SK-N-SH (cell line): ENCODE results near the gene FRK. TPM values are rescaled to one million over a fixed set of nuclear protein-coding genes. Genes with fewer than 3 reads are reported as not detected.

Source experiments
- CTCF ChIA-PET: fragments of 300-600, 350-600 bp; formaldehyde crosslinking; extraction: SDS; loops from one replicate; lab custom pipeline; 2021; lab: Yijun Ruan, JAX
- POLR2A ChIA-PET: fragments of 350-600 bp; sonication (Branson Sonifier 250); formaldehyde crosslinking; extraction: SDS; loops from one replicate; lab custom pipeline; 2020; ENCODE audit warnings: antibody characterized with exemption, inconsistent platforms; lab: Yijun Ruan, JAX
- DNase-seq: peaks from one replicate; pipeline ENCODE4 v3.0.0; 2012
- H2AFZ ChIP-seq: fragments of 200-600 bp; sonication (generic); 2 replicates; pipeline ENCODE4 v1.8.1; 2016; ENCODE audit warnings: antibody characterized with exemption, mild to moderate bottlenecking, low read depth
- H3F3A ChIP-seq: fragments of 200-600 bp; sonication (generic); replicated peaks from 2 replicates; pipeline ENCODE3; 2016; ENCODE audit warnings: antibody characterized with exemption, mild to moderate bottlenecking; ENCODE audit not compliant: insufficient read depth
- H3K27ac ChIP-seq, 2 experiments: fragments of 200-500 bp in 1 of 2; fragments of 200-600 bp in 1 of 2; sonication (Bioruptor generic) in 1 of 2; sonication (generic), shearing (Covaris generic) in 1 of 2; 2 replicates each; pipeline versions ENCODE4 v1.5.1 to v1.6.1; 2014 to 2016; ENCODE audit warnings: low read depth in 2 of 2, inconsistent platforms in 1 of 2, low read length in 1 of 2, mild to moderate bottlenecking in 1 of 2, mixed read lengths in 1 of 2
- H3K27me3 ChIP-seq: fragments of 200-600 bp; sonication (generic), shearing (Covaris generic); 2 replicates; pipeline ENCODE4 v1.6.1; 2016; ENCODE audit warnings: mixed run types; ENCODE audit not compliant: insufficient read depth
- H3K36me3 ChIP-seq, 2 experiments: fragments of 200-500 bp in 1 of 2; fragments of 200-600 bp in 1 of 2; sonication (Bioruptor generic) in 1 of 2; sonication (generic) in 1 of 2; replicated peaks in 1 of 2; 2 replicates each; pipeline versions ENCODE3 to v1.5.1; 2014 to 2016; ENCODE audit warnings: low read length in 1 of 2, mild to moderate bottlenecking in 1 of 2; ENCODE audit not compliant: insufficient read depth in 2 of 2, control insufficient read depth in 1 of 2
- H3K4me1 ChIP-seq, 2 experiments: fragments of 200-500 bp in 1 of 2; fragments of 200-600 bp in 1 of 2; sonication (Bioruptor generic) in 1 of 2; sonication (generic), shearing (Covaris generic) in 1 of 2; 2 replicates each; pipeline versions ENCODE4 v1.5.1 to v1.6.1; 2014 to 2016; ENCODE audit warnings: low read depth in 1 of 2, low read length in 1 of 2, mixed run types in 1 of 2; ENCODE audit not compliant: insufficient read depth in 2 of 2, control insufficient read depth in 1 of 2
- H3K4me2 ChIP-seq: fragments of 200-600 bp; sonication (generic), shearing (Covaris generic); 2 replicates; pipeline ENCODE4 v1.6.1; 2017; ENCODE audit warnings: mixed run types
- H3K4me3 ChIP-seq, 2 experiments: fragments of 200-500 bp in 1 of 2; fragments of 200-600 bp in 1 of 2; sonication (Bioruptor generic) in 1 of 2; sonication (generic), shearing (Covaris generic) in 1 of 2; 2 replicates each; pipeline versions ENCODE4 v1.5.1 to v1.8.1; 2014 to 2016; ENCODE audit warnings: low read depth in 2 of 2, inconsistent platforms in 1 of 2, low read length in 1 of 2, mild to moderate bottlenecking in 1 of 2, mixed read lengths in 1 of 2, moderate library complexity in 1 of 2
- H3K79me2 ChIP-seq: fragments of 200-600 bp; sonication (generic); 2 replicates; pipeline ENCODE4 v1.8.1; 2017; ENCODE audit warnings: mild to moderate bottlenecking; ENCODE audit not compliant: insufficient read depth
- H3K9ac ChIP-seq: fragments of 200-600 bp; sonication (generic); 2 replicates; pipeline ENCODE4 v1.6.1; 2017; ENCODE audit warnings: mixed run types
- H3K9me2 ChIP-seq: fragments of 200-600 bp; sonication (generic); 2 replicates; pipeline ENCODE4 v1.6.1; 2017; ENCODE audit warnings: mixed run types
- H3K9me3 ChIP-seq: fragments of 200-600 bp; sonication (generic); 2 replicates; pipeline ENCODE4 v1.6.1; 2017; ENCODE audit warnings: mixed run types, mild to moderate bottlenecking, moderate library complexity
- H4K20me1 ChIP-seq: fragments of 200-600 bp; sonication (generic); 2 replicates; pipeline ENCODE4 v1.6.1; 2017; ENCODE audit warnings: mild to moderate bottlenecking, mixed run types; ENCODE audit not compliant: insufficient read depth
- CHD2 ChIP-seq: fragments of 150-350 bp; IDR thresholded peaks from 2 replicates; pipeline ENCODE4 v1.6.1; 2018; ENCODE audit warnings: low read length; ENCODE audit not compliant: partially characterized antibody
- EZH2phosphoT487 ChIP-seq: fragments of 200-600 bp; sonication (generic); IDR thresholded peaks from 2 replicates; pipeline ENCODE4 v1.6.1; 2017; ENCODE audit warnings: low read depth, mixed run types, mild to moderate bottlenecking, antibody characterized with exemption, moderate library complexity, borderline replicate concordance
- JUND ChIP-seq: IDR thresholded peaks from 2 replicates; pipeline ENCODE4 v1.4.0; 2012
- PBX3 ChIP-seq: IDR thresholded peaks from 2 replicates; pipeline ENCODE4; 2012
- RCOR1 ChIP-seq: fragments of 150-350 bp; IDR thresholded peaks from 2 replicates; pipeline ENCODE4 v1.6.1; 2017; ENCODE audit warnings: antibody characterized with exemption, low read length
- RFX5 ChIP-seq: IDR thresholded peaks from 2 replicates; pipeline ENCODE4 v1.6.1; 2012; ENCODE audit warnings: mild to moderate bottlenecking, improper control_type of control experiment, low read length
- SIN3A ChIP-seq: IDR thresholded peaks from 2 replicates; pipeline ENCODE4 v1.6.1; 2012; ENCODE audit warnings: low read depth, mild to moderate bottlenecking, low read length, moderate library complexity, borderline replicate concordance
- TCF12 ChIP-seq: IDR thresholded peaks from 2 replicates; pipeline ENCODE4 v1.4.0; 2012
- TEAD4 ChIP-seq: IDR thresholded peaks from 2 replicates; pipeline ENCODE4 v1.4.0; 2012; ENCODE audit warnings: mild to moderate bottlenecking, borderline replicate concordance; ENCODE audit not compliant: insufficient read depth
- YY1 ChIP-seq: IDR thresholded peaks from 2 replicates; pipeline ENCODE4 v1.4.0; 2012; ENCODE audit warnings: low read depth, mild to moderate bottlenecking
- WGBS: methylation state at CpG from one replicate; pipeline ENCODE4 v1.1.6; 2017; ENCODE audit warnings: low lambda C conversion rate; 5-methylcytosine and 5-hydroxymethylcytosine counted together
- polyA plus RNA-seq, 3 experiments: library from polyadenylated mRNA; depleted of rRNA; stranded (reverse); fragments of >200 nt; gene quantifications; 2 replicates each; pipeline ENCODE4 v1.2.3, GENCODE V29; 2012

The FRK gene
- polyA plus RNA-seq, 1 of the 3 experiments (the other 2 are of a cell fraction): under 0.01 TPM

- Histone ChIP-seq H3K36me3 (no peaks in the 10 kb centered on the region), H4K20me1 (no peaks in the 10 kb centered on the region), H2AFZ (no peak overlapping the region), H3K9me2 (no peaks in the 10 kb centered on the region), H3F3A (no peaks in the 10 kb centered on the region), H3K4me2 (no peak overlapping the region), H3K9ac (no peak overlapping the region), H3K4me3 (no peak overlapping the region), H3K27me3 (no peaks in the 10 kb centered on the region), H3K9me3 (no peaks in the 10 kb centered on the region), H3K4me1 (no peaks in the 10 kb centered on the region), H3K27ac (no peak overlapping the region), H3K79me2 (no peaks in the 10 kb centered on the region)
- DNase-seq: no peak
- ChIA-PET POLR2A (no interaction called here), CTCF (no interaction called here)
- TF ChIP-seq PBX3 (no peak), SIN3A (no peak), RFX5 (no peak), JUND (no peak), TEAD4 (no peak), YY1 (no peak)
These were observed 111.9 kb downstream of the FRK start for GRCh38 chr6:115948751-115949150.

GRCh38 chr6:115947966-115948541 is 112.6 kb downstream of the FRK start:
- no peaks in the 10 kb centered on the region for H3F3A ChIP-seq
- no peak for TF ChIP-seq EZH2phosphoT487
- TF ChIP-seq TCF12: no peak
- TF ChIP-seq RCOR1: no peak
- TF ChIP-seq CHD2: no peak
- ChIA-PET POLR2A (no interaction called here), CTCF (no interaction called here)
- no peaks in the 10 kb centered on the region for H3K9me2 ChIP-seq
- H3K27ac ChIP-seq: no peak overlapping the region
- H3K4me2 ChIP-seq: no peak overlapping the region
- no peaks in the 10 kb centered on the region for H3K9me3 ChIP-seq
- H3K4me3 ChIP-seq: no peak overlapping the region
- no peak overlapping the region for H3K9ac ChIP-seq
- no peak overlapping the region for H2AFZ ChIP-seq
- no peaks in the 10 kb centered on the region for H4K20me1 ChIP-seq
- no peaks in the 10 kb centered on the region for H3K79me2 ChIP-seq
- 50% methylated on average over 1 of the region's 2 CpGs for WGBS
- no peaks in the 10 kb centered on the region for H3K27me3 ChIP-seq
- no peaks in the 10 kb centered on the region for H3K4me1 ChIP-seq
- no peak for DNase-seq
- H3K36me3 ChIP-seq: no peaks in the 10 kb centered on the region

GRCh38 chr6:115945812-115946211 is 114.9 kb downstream of the FRK start:
- Histone ChIP-seq H3K27me3 (no peaks in the 10 kb centered on the region), H3K9me3 (no peaks in the 10 kb centered on the region), H3K79me2 (no peaks in the 10 kb centered on the region), H3K4me3 (no peak overlapping the region), H3K9me2 (no peaks in the 10 kb centered on the region), H3K27ac (no peak overlapping the region), H3F3A (no peaks in the 10 kb centered on the region), H3K36me3 (no peaks in the 10 kb centered on the region), H4K20me1 (no peaks in the 10 kb centered on the region), H3K4me2 (no peak overlapping the region), H2AFZ (no peak overlapping the region), H3K9ac (no peak overlapping the region), H3K4me1 (no peaks in the 10 kb centered on the region)
- no peak for DNase-seq
- POLR2A ChIA-PET: no interaction called here
- TF ChIP-seq CHD2: no peak
- CTCF ChIA-PET: no interaction called here
- WGBS: 25% methylated on average over 1 of the region's 1 CpG
